Measurements from ENCODE around the gene FHOD3. TPM values are rescaled to one million over a fixed set of nuclear protein-coding genes. Genes with fewer than 3 reads are reported as not detected.

The FHOD3 gene
- total RNA-seq, 1 experiment from 2014 or later: 0.34 TPM

DNA sequence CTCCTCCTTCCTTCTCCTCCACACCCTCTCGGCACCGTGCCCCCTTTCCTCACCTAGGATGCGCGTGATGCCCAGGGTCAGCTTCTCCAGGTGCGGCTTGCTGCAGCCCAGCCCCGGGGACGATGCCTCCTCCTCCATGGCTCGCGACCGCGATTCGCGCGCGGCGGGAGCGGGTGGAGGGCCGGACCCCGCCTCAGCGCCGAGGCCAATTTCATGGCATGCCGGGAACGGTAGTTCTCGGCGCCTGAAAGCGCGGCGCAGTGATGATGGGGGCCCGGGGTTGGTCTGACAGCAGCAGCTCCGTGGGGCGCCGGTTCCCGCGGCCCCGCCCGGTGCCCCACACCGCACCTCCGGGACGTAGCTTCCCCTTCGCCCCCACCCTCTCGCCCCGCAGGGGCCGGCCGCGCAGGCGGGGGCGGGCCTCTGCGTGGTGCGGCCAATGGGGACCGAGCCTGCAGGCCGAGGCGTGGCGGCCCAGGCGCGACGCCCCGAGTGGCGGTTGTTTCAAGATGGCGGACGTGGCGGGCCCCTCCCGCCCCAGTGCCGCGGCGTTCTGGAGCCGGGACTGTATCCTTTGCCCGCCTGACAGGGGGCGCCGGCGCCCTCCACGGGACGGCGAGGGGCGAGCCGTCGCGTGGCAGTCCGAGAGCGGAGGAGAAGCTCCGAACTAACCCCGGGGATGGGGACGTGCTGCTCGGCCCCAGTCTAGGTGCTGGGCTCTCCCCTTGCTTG, 531.3 kb downstream of the FHOD3 start, which contains the start of the genes KIAA1328 and TPGS2:
Gene KIAA1328, plus strand, starts transcription at position 498 of the 732 bp plus-strand sequence. Its CDS starts 12 bp downstream, at position 510.
Gene TPGS2, minus strand, starts transcription at position 373 of the 732 bp plus-strand sequence. Its CDS starts 235 bp downstream, at position 138.
- ChIA-PET CTCF (interaction anchor here (0.5 kb wide), 1 partner anchor 20 kb away, joined by 28 read pairs; no protein-coding TSS in a partner anchor), POLR2A (ENCODE audit: low non-redundant PET) (interaction anchor here (0.6 kb wide), 1 partner anchor 10 kb away, joined by 4 read pairs; no protein-coding TSS in a partner anchor)
- no peak for TF ChIP-seq EZH2 (IDR thresholded peaks at IDR 0.05; ENCODE audit: borderline replicate concordance, low read depth, low read length, poor library complexity, severe bottlenecking)
- TF ChIP-seq, protein P1, sequence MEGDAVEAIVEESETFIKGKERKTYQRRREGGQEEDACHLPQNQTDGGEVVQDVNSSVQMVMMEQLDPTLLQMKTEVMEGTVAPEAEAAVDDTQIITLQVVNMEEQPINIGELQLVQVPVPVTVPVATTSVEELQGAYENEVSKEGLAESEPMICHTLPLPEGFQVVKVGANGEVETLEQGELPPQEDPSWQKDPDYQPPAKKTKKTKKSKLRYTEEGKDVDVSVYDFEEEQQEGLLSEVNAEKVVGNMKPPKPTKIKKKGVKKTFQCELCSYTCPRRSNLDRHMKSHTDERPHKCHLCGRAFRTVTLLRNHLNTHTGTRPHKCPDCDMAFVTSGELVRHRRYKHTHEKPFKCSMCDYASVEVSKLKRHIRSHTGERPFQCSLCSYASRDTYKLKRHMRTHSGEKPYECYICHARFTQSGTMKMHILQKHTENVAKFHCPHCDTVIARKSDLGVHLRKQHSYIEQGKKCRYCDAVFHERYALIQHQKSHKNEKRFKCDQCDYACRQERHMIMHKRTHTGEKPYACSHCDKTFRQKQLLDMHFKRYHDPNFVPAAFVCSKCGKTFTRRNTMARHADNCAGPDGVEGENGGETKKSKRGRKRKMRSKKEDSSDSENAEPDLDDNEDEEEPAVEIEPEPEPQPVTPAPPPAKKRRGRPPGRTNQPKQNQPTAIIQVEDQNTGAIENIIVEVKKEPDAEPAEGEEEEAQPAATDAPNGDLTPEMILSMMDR (conservative IDR thresholded peaks at IDR 0.05; ENCODE audit: low read depth, low read length): peak; percentile 54
- H3K4me3 ChIP-seq (ENCODE audit: low read depth, low read length, poor library complexity, severe bottlenecking): peak within 1 kb of the TSS; percentile 99
- H3K27me3 ChIP-seq (replicated peaks; ENCODE audit: insufficient read depth, low read depth, low read length, poor library complexity): no peaks in the 10 kb centered on the region
- H3K4me1 ChIP-seq (ENCODE audit: insufficient read depth, low read length, poor library complexity, severe bottlenecking): peaks cover 12% of the 10 kb centered on the region
- BruUV-seq (replicated peaks): no TSS peak
- intact Hi-C loops (cut with micrococcal nuclease; ENCODE audit: unreplicated experiment): no loop called here
- H3K27ac ChIP-seq (ENCODE audit: low read depth, low read length, poor library complexity, severe bottlenecking): peak within 1 kb of the TSS; percentile 79
- DNase-seq (ENCODE audit: low spot score): peak; percentile 91
- H3K9me3 ChIP-seq (ENCODE audit: low read depth, low read length, poor library complexity, severe bottlenecking): no peaks in the 10 kb centered on the region
- H3K36me3 ChIP-seq (ENCODE audit: insufficient read depth, low read length, poor library complexity, severe bottlenecking): no peaks in the 10 kb centered on the region

Other genes with a start within 250 kb of the FHOD3 start
- 65.1 and 66.1 TPM in 2 replicates for gene RPRD1A, start 230.2 kb upstream of the FHOD3 start, total RNA-seq (2021)
- gene SLC39A6, start 168.4 kb upstream of the FHOD3 start, total RNA-seq (2021): 58.1 and 70.7 TPM in 2 replicates
- gene ELP2, start 167.8 kb upstream of the FHOD3 start, total RNA-seq (2021): 96.5 and 110 TPM in 2 replicates
- gene MOCOS, start 110.2 kb upstream of the FHOD3 start, total RNA-seq (2021): not detected in 2 replicates

Measured in A673 (cell line).